ENCODE measurements around the gene HEPN1.

HEPN1 gene

GRCh38 chr11:124918950-124919349, at the start of gene HEPN1:
TSS of gene HEPN1 (plus strand) at chr11:124919250.
- no peak for DNase-seq (ENCODE audit: low spot score)

- DNase-seq (ENCODE audit: low spot score): no peak
These were observed 49.7 kb upstream of the HEPN1 start for GRCh38 chr11:124869331-124869730.

- DNase-seq (ENCODE audit: low spot score): no peak
These were observed 49.1 kb upstream of the HEPN1 start for GRCh38 chr11:124869856-124870387.

- DNase-seq (ENCODE audit: low spot score): no peak
These were observed 48.6 kb upstream of the HEPN1 start for GRCh38 chr11:124870430-124870829.

GRCh38 chr11:124872280-124872679, 46.8 kb upstream of the HEPN1 start:
- DNase-seq (ENCODE audit: low spot score): no peak

GRCh38 chr11:124872741-124873140, 46.3 kb upstream of the HEPN1 start:
- DNase-seq (ENCODE audit: low spot score): no peak

GRCh38 chr11:124873951-124874350, 45.1 kb upstream of the HEPN1 start:
- no peak for DNase-seq (ENCODE audit: low spot score)

- DNase-seq (ENCODE audit: low spot score): no peak
These were observed 44.3 kb upstream of the HEPN1 start for GRCh38 chr11:124874571-124875255.

- DNase-seq (ENCODE audit: low spot score): no peak
These were observed 43.6 kb upstream of the HEPN1 start for GRCh38 chr11:124875401-124875800.

- DNase-seq (ENCODE audit: low spot score): peak; percentile 95
These were observed 42.9 kb upstream of the HEPN1 start for GRCh38 chr11:124875943-124876817.

GRCh38 chr11:124876818-124877630, 42.0 kb upstream of the HEPN1 start:
- no peak for DNase-seq (ENCODE audit: low spot score)

- DNase-seq (ENCODE audit: low spot score): no peak
These were observed 41.5 kb upstream of the HEPN1 start for GRCh38 chr11:124877631-124877909.

- DNase-seq (ENCODE audit: low spot score): no peak
These were observed 40.9 kb upstream of the HEPN1 start for GRCh38 chr11:124877910-124878758.

GRCh38 chr11:124878759-124879492, 40.1 kb upstream of the HEPN1 start:
- DNase-seq (ENCODE audit: low spot score): no peak

- DNase-seq (ENCODE audit: low spot score): no peak
These were observed 39.4 kb upstream of the HEPN1 start for GRCh38 chr11:124879493-124880289.

- no peak for DNase-seq (ENCODE audit: low spot score)
These were observed 38.8 kb upstream of the HEPN1 start for GRCh38 chr11:124880290-124880611.

GRCh38 chr11:124880958-124881357, 38.1 kb upstream of the HEPN1 start:
- no peak for DNase-seq (ENCODE audit: low spot score)

GRCh38 chr11:124882339-124883071, 36.5 kb upstream of the HEPN1 start:
- no peak for DNase-seq (ENCODE audit: low spot score)

- no peak for DNase-seq (ENCODE audit: low spot score)
These were observed 34.7 kb upstream of the HEPN1 start for GRCh38 chr11:124884340-124884739.

Data from ecto neural progenitor cell (in vitro differentiated cells).